DMS 273 (cell line): ENCODE measurements around the gene STAT3.

ENCODE experiments used
- DNase-seq: peaks from one replicate; lab custom pipeline; 2025; ENCODE audit not compliant: unreplicated experiment; lab: John Stamatoyannopoulos, UW

STAT3 gene

DNA sequence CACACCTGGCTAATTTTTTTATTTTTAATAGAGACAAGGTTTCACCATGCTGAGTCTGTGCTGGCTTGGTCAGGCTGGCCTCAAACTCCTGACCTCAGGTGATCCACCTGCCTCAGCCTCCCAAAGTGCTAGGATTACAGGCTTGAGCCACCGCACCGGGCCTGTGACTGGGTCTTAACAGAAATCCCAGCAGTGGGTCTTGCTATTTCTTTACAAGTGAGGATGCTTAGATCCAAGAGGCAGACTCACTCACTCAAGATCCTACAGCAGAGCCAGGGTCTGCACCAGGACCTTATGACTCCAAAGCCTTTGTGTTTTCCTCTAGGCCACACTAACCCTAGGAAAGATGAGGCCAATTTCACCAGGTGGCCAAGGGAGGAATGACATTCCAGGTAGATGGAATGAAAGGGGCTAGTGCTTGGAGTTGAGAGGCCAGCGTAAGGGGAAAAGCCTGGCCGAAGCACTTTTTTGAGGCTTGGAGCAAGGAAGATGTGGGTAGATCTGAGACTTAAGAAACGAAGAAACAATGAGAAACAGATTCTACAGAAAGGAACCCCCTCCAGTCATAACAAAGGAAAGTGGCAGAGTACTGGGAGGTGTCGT, 105.7 kb downstream of the STAT3 start:
- DNase-seq = no peak

- no peak for DNase-seq
Observed at GRCh38 chr17:42281571-42282096, 106.6 kb downstream of the STAT3 start.

DNA sequence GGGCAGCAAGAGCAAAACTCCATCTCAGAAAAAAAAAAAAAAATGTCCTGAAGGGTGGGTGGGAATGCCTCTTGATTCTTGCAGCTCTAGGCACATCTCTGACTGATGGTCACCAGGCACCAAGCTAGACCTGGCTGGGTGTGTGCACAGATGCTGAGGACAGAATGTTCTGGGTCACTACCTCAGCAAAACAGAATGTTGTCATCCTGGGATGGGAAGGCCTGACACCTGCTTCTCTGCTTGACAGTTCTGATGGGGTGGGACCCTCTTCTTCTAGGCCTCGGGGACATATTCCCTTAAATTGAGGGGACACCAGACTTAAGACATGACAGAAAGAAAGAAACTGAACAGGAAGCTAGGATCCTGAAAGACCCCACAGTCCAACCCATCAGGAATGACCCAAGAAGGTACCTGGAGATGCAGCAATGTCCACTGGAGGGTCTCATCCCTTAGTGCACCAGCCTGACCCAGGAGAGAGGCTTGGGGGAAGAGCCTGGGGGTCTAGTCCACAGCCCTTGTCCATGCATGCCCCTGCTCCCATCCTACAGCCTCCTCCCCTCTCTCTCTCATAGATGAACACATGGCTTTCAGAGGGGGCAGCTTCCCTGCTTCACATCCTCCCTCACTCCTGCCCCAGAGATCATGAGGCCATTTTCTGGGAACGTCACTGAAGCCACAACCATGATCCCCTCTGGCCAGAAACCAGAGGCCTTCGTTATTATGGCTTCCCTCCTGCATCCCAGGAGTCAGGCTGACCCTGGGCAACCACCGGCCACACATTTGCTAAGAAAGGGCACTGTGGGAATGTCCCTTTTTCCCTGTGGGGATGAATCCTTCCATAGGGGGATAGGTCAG, 108.2 kb downstream of the STAT3 start:
- no peak for DNase-seq

DNA sequence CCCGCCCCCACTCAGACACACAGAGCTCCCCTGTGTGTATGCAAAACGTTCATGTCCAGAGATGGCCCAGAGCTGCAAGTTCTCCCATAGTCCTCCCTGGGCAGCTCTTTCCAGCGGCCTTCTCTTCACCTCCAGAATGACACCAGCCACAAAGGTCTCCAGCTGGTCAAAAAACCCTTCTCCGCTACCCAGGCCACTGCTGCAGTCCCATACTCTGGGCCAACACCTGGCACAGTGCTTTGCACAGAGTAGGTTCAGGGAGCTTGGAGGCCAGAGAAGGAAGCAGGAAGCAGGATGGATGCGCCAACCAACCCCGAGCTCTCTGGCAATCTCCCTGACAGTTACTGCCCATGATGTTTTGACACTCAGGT, 110.9 kb downstream of the STAT3 start:
- DNase-seq = no peak

GRCh38 chr17:42276609-42277341, 111.5 kb downstream of the STAT3 start:
- peak; percentile 48 for DNase-seq

DNA sequence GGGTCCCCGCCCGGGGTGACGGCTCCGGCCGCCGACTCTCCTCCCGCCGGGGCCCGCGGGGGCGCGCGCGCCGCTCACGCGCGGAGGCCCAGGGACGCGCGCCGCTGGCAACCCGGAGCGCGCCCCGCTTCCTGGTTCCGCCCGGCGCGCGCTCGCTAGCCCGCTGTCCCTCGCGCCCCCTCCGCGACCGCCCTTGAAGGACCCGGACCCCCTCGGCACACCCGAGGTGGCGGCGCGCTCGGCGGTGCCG, 112.0 kb downstream of the STAT3 start, which contains the start of gene STAT5B:
Gene STAT5B (minus strand): TSS at position 33 of the 250 bp plus-strand sequence. CDS start 44,264 bp downstream, outside the sequence.
- DNase-seq = peak; percentile 89

DNA sequence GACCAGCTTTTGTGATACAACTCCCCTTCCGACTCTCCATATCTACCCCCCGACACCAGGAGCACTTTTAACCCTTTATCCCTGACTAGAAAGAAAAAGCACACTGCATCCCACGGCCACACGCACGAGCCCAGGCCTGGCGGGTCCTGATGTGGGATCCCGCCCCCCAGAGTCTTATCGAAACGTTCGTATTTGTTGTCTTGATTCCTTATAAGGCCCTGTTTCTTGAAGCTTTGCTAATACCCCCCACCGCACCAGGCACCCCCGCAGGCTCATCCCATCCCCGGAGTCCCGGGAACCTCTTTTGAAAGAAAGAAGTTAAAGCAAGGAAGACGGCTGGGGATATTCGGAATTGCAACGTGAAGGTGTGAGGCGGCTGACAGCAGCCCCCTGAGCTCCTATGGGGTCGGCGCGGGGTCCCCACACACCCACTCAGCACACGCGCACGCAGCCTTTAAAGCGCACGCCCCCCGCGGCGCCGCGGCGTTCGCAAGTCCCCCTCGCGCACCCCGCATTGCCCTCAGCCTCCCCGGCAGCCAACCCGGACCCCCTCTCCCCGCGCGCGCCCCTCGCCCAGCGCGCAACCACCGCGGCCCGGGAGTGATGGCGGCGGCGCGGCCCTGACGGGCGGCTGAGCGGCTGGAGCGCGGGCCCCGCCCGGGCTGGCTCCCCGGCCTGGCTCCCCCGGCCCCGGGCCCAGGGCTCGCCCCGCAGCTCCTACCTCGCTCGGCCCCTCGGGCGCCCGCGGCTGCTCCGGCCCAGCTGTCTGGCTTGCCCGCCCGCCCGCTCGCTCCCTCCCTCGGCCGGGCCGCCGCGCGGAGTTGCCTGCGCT, 112.5 kb downstream of the STAT3 start:
- peak; percentile 66 for DNase-seq

DNA sequence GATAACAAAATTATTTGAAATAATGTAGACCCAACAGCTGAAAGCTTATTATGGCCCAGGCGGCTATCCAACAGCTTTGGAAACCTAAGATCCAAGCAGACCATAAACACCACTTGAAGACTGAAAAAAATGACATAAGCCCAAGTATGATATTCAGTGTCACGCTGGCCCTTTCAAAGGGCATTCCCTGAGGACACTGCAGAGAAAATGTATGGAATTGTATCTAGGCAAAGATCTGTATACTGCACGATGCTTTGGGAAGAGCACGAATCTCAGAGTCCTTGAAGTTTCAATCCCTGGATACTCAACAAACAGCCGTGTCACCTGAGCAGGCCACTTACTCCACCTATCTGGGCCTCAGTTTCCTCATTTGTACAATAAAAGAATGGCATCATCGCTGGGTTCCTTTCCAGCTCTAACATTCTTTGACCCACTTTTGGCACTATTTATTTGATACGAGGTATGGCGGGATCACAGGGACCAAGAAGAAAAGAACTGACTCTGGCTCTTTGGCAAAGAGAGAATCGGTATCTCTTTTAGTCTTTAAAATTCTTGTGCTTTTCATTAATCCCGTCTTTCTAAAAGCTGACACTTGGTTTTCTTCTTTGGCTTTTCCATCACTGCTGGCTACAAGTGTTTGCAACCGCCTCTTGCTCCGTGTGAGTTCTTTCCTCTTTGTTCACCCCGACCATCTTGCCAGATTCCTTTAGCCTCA, 113.3 kb downstream of the STAT3 start:
- no peak for DNase-seq

GRCh38 chr17:42274253-42274542, 114.0 kb downstream of the STAT3 start:
- no peak for DNase-seq

- no peak for DNase-seq
Observed at GRCh38 chr17:42273474-42274252, 114.6 kb downstream of the STAT3 start.

GRCh38 chr17:42272162-42272907, 115.9 kb downstream of the STAT3 start:
- DNase-seq = no peak

DNA sequence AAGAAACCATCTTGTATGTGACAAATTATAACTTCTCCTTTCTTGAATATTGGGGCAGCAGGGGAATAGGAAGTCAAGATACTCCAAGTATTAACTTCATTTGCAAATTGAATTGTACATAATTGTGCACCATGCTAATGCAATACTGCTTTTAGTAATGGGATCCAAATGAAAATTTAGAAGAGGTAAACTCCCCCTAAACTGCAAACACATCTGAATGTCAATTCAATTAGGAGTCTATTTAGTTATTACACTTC, 116.5 kb downstream of the STAT3 start:
- no peak for DNase-seq

DNA sequence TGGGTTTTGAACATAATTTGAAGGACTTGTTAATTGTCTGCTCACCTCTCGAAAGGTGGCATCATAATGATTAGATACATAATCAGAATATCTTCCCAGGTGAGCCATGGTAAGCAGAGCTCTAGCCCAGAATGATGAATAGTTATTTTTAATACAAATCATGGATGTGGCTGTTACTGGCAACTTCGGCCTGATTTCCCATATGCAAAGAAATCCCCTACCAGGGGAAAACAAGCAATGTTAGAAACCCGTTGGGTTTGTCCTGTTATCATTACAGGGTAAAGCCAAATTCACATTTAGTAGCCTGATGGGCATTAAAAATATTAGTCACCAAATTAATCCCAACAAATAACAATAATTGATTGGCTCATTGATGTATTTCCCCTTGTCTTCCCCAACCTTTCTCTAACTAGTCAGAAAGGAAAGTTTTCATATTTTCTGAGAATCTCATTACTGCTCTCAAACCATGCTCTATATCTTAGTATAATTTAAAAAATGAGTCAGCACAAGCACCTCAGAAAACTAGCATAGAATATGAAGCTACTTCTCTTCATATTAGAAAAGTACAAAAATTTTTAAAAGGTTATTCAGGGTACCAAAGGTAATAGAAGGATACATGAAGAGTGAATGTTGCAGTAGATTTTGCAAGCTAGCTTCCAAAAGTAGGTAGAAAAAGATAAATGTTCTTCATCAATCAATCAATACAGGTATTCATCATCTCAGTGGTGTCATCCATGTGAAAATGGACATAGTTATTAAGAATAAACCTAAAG, 117.0 kb downstream of the STAT3 start:
- DNase-seq = no peak

DNA sequence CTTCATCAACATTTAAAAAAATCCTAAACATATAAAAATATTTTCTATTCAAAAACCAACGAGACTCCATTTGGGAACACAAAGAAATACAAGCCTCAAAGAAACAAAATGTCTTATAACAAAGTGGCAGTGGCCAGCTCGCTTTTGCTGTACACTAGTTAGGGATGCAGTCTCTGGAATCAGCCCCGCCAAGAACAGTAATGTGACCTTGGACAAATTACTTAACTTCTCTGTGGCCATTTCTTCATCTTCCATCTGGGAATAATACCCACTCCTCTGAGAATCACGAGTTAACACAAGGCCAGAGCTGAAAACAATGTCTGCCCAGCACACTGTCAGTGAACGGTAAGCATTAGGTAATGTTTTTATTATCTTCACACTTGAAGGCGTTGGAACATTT, 117.6 kb downstream of the STAT3 start:
- no peak for DNase-seq

- no peak for DNase-seq
Observed at GRCh38 chr17:42270170-42270535, 118.1 kb downstream of the STAT3 start.

DNA sequence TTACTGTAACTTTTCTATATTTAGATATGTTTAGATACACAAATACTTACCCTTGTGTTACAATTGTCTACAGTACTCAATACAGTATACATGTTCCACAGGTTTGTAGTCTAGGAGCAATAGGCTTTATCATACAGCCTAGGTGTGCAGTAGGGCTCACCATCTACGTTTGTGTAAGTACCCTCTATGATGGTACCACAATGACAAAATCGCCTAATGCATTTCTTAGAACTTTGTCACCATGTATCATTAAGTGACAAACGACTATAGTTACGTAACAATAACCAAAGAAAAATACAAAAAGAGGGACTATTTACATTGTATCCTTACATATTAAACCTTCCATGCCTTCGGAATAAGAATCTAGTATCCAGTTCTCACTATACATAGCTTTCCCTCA, 120.0 kb downstream of the STAT3 start:
- DNase-seq = no peak

GRCh38 chr17:42266918-42267766, 121.1 kb downstream of the STAT3 start:
- DNase-seq = no peak

DNA sequence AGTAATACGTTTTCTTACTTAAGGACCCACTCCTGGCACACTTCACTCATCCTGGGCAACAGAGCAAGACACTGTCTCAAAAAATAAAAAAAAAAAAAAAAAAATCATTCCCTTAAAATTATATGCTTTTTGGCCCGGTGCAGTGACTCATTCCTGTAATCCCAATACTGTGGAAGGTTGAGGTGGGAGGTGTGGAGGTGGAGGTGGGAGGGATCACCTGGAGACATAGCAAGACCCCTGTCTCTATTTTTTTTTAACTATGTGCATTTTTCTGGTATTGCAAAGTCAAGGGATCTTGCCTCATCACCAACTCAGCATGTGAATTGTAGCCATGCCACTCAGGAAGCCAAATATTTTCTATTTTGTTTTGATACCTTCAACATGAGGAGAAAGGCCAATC, 121.8 kb downstream of the STAT3 start:
- no peak for DNase-seq
